Activated B cell treated with CpG ODN at 0.5 μM for 24 hours (primary cell): Measurements from ENCODE around the gene BNC2. TPM values are rescaled to one million over a fixed set of nuclear protein-coding genes. Genes with fewer than 3 reads are reported as not detected.

Experiments used
- ATAC-seq: fragments of 200-7000 bp; cut with Tn5 transposase; one replicate; pipeline ENCODE4 v1.10.0; 2021; ENCODE audit warnings: low read depth, mild to moderate bottlenecking, moderate library complexity
- CTCF ChIA-PET: fragments of 350-600 bp; sonication (Branson Sonifier 250); formaldehyde crosslinking; loops from one replicate; lab custom pipeline; 2021; ENCODE audit warnings: antibody characterized with exemption; lab: Charles Lee
- POLR2A ChIA-PET: fragments of 350-600 bp; sonication (Branson Sonifier 250); formaldehyde crosslinking; loops from one replicate; lab custom pipeline; 2021; ENCODE audit warnings: antibody characterized with exemption; lab: Charles Lee
- DNase-seq: peaks from one replicate; pipeline ENCODE4 v3.0.0; 2022
- H3K27ac Mint-ChIP-seq: one replicate; pipeline ENCODE4 v1.8.0; 2020; ENCODE audit warnings: mixed read lengths
- H3K27me3 Mint-ChIP-seq: one replicate; pipeline ENCODE4 v1.8.0; 2021; ENCODE audit warnings: mixed read lengths
- H3K36me3 Mint-ChIP-seq: one replicate; pipeline ENCODE4 v1.8.0; 2021; ENCODE audit warnings: low read depth, mixed read lengths
- H3K4me1 Mint-ChIP-seq: one replicate; pipeline ENCODE4 v1.8.0; 2021; ENCODE audit warnings: mixed read lengths
- H3K4me3 Mint-ChIP-seq: one replicate; pipeline ENCODE4 v1.8.0; 2020; ENCODE audit warnings: mild to moderate bottlenecking, mixed read lengths
- H3K9me3 Mint-ChIP-seq: one replicate; pipeline ENCODE4 v1.8.0; 2020; ENCODE audit warnings: mixed read lengths
- CTCF ChIP-seq: fragments of 200-600 bp; IDR thresholded peaks from one replicate; pipeline ENCODE4 v1.8.0; 2022; ENCODE audit warnings: antibody characterized with exemption, mild to moderate bottlenecking
- intact Hi-C: fragments of 100-400 bp; cut with micrococcal nuclease; formaldehyde crosslinking; loops from one replicate; pipeline ENCODE4 v1.15.1; 2024
- total RNA-seq: library from RNA; stranded (reverse); gene quantifications from 2 replicates; pipeline ENCODE4 v1.2.3, GENCODE V29; 2022

Gene BNC2
- total RNA-seq, 1 donor from 2014 or later: not detected

GRCh38 chr9:16825971-16826625, 44.4 kb downstream of the BNC2 start:
- no peaks in the 10 kb centered on the region for H3K36me3 Mint-ChIP-seq
- POLR2A ChIA-PET: no interaction called here
- no peaks in the 10 kb centered on the region for H3K4me1 Mint-ChIP-seq
- H3K27ac Mint-ChIP-seq: no peak overlapping the region
- CTCF ChIA-PET: no interaction called here
- intact Hi-C loops: no loop called here
- no peak overlapping the region for H3K4me3 Mint-ChIP-seq
- no peak for ATAC-seq
- H3K9me3 Mint-ChIP-seq: no peaks in the 10 kb centered on the region
- no peak for TF ChIP-seq CTCF
- no peak for DNase-seq
- peaks cover 4% of the 10 kb centered on the region for H3K27me3 Mint-ChIP-seq

- no peaks in the 10 kb centered on the region for H3K36me3 Mint-ChIP-seq
- no peaks in the 10 kb centered on the region for H3K9me3 Mint-ChIP-seq
- H3K27ac Mint-ChIP-seq: no peak overlapping the region
- no peaks in the 10 kb centered on the region for H3K4me1 Mint-ChIP-seq
- intact Hi-C loops: no loop called here
- ATAC-seq: no peak
- DNase-seq: no peak
- peaks cover 4% of the 10 kb centered on the region for H3K27me3 Mint-ChIP-seq
- no peak for TF ChIP-seq CTCF
- ChIA-PET POLR2A (no interaction called here), CTCF (no interaction called here)
- H3K4me3 Mint-ChIP-seq: no peak overlapping the region
These were observed 45.1 kb downstream of the BNC2 start for GRCh38 chr9:16825331-16825725.

- H3K36me3 Mint-ChIP-seq: no peaks in the 10 kb centered on the region
- ChIA-PET CTCF (no interaction called here), POLR2A (no interaction called here)
- no peak for ATAC-seq
- intact Hi-C loops: no loop called here
- no peaks in the 10 kb centered on the region for H3K4me1 Mint-ChIP-seq
- H3K27me3 Mint-ChIP-seq: peaks cover 4% of the 10 kb centered on the region
- no peak for DNase-seq
- H3K4me3 Mint-ChIP-seq: no peak overlapping the region
- TF ChIP-seq CTCF: no peak
- no peaks in the 10 kb centered on the region for H3K9me3 Mint-ChIP-seq
- H3K27ac Mint-ChIP-seq: no peak overlapping the region
These were observed 45.7 kb downstream of the BNC2 start for GRCh38 chr9:16824545-16825330.

GRCh38 chr9:16823906-16824305, 46.6 kb downstream of the BNC2 start:
- no peak for TF ChIP-seq CTCF
- Mint-ChIP-seq H3K4me3 (no peak overlapping the region), H3K27ac (no peak overlapping the region), H3K4me1 (no peaks in the 10 kb centered on the region), H3K36me3 (no peaks in the 10 kb centered on the region), H3K9me3 (no peaks in the 10 kb centered on the region), H3K27me3 (peaks cover 2% of the 10 kb centered on the region)
- POLR2A ChIA-PET: no interaction called here
- intact Hi-C loops: no loop called here
- ATAC-seq: no peak
- no peak for DNase-seq
- CTCF ChIA-PET: no interaction called here

- ChIA-PET CTCF (no interaction called here), POLR2A (no interaction called here)
- TF ChIP-seq CTCF: no peak
- no peaks in the 10 kb centered on the region for H3K36me3 Mint-ChIP-seq
- DNase-seq: no peak
- no peaks in the 10 kb centered on the region for H3K27me3 Mint-ChIP-seq
- H3K9me3 Mint-ChIP-seq: peaks cover 2% of the 10 kb centered on the region
- intact Hi-C loops: no loop called here
- H3K4me1 Mint-ChIP-seq: no peaks in the 10 kb centered on the region
- no peak overlapping the region for H3K27ac Mint-ChIP-seq
- no peak for ATAC-seq
- no peak overlapping the region for H3K4me3 Mint-ChIP-seq
These were observed 49.1 kb downstream of the BNC2 start for GRCh38 chr9:16821344-16821743.
